ENCODE results near the gene AKR7A3. TPM values are rescaled to one million over a fixed set of nuclear protein-coding genes. Genes with fewer than 3 reads are reported as not detected.

The AKR7A3 gene
- total RNA-seq, 1 experiment from 2014 or later = 0.40 TPM

- intact Hi-C loops (cut with micrococcal nuclease) = loop anchor here (1.0 to 2.0 kb wide), 2 partner anchors 62 to 401 kb away; no protein-coding TSS in a partner anchor
- CTCF ChIA-PET = interaction anchor here (0.6 to 1.3 kb wide), 5 partner anchors 10 to 1268 kb away, joined by 3 to 5 read pairs (median 4); no protein-coding TSS in a partner anchor
- peak; percentile 81 for DNase-seq (ENCODE audit: unreplicated experiment)
- peaks cover 11% of the 10 kb centered on the region for H3K4me1 Mint-ChIP-seq (ENCODE audit: insufficient read depth, unreplicated experiment)
- H3K27me3 Mint-ChIP-seq (ENCODE audit: insufficient read depth, unreplicated experiment) = no peaks in the 10 kb centered on the region
- POLR2A ChIA-PET = interaction anchor here (0.7 to 2.9 kb wide), 19 partner anchors 9 to 1463 kb away, joined by 3 to 24 read pairs (median 3); partner anchors contain the start of genes AKR7A2, SLC66A1 and UBR4
- no peaks in the 10 kb centered on the region for H3K9me3 Mint-ChIP-seq (ENCODE audit: unreplicated experiment)
- H3K27ac Mint-ChIP-seq (ENCODE audit: low read depth, unreplicated experiment) = peak within 1 kb of the TSS; percentile 85
- BruUV-seq (replicated peaks) = TSS peak; percentile 64
- TF ChIP-seq CTCF (IDR thresholded peaks at IDR 0.05; ENCODE audit: unreplicated experiment) = no peak
- peaks cover 16% of the 10 kb centered on the region for H3K36me3 Mint-ChIP-seq (ENCODE audit: insufficient read depth, unreplicated experiment)
- peak within 1 kb of the TSS; percentile 95 for H3K4me3 Mint-ChIP-seq (ENCODE audit: unreplicated experiment)
These were observed 37.0 kb downstream of the AKR7A3 start, which contains the start of the genes EMC1 and MRTO4 for GRCh38 chr1:19251305-19252196. TSS of gene EMC1 (minus strand) at chr1:19251524. CDS start at chr1:19251509, 15 bp downstream. TSS of gene MRTO4 (plus strand) at chr1:19251805. CDS start at chr1:19251836, 31 bp downstream.

- peaks cover 11% of the 10 kb centered on the region for H3K36me3 Mint-ChIP-seq (ENCODE audit: insufficient read depth, unreplicated experiment)
- peak overlapping the region; percentile 85 for H3K27ac Mint-ChIP-seq (ENCODE audit: low read depth, unreplicated experiment)
- TSS peak; percentile 77 for BruUV-seq (replicated peaks)
- CTCF ChIA-PET = interaction anchor here (0.6 to 1.3 kb wide), 7 partner anchors 9 to 424 kb away, joined by 3 to 6 read pairs (median 3); no protein-coding TSS in a partner anchor
- H3K9me3 Mint-ChIP-seq (ENCODE audit: unreplicated experiment) = no peaks in the 10 kb centered on the region
- intact Hi-C loops (cut with micrococcal nuclease) = loop anchor here (2.0 kb wide), 1 partner anchor 402 kb away; no protein-coding TSS in a partner anchor
- no peak for DNase-seq (ENCODE audit: unreplicated experiment)
- TF ChIP-seq CTCF (IDR thresholded peaks at IDR 0.05; ENCODE audit: unreplicated experiment) = no peak
- POLR2A ChIA-PET = interaction anchor here (0.6 to 2.9 kb wide), 15 partner anchors 10 to 395 kb away, joined by 3 to 24 read pairs (median 4); partner anchors contain the start of genes AKR7A2, SLC66A1 and UBR4
- H3K27me3 Mint-ChIP-seq (ENCODE audit: insufficient read depth, unreplicated experiment) = no peaks in the 10 kb centered on the region
- peak overlapping the region; percentile 95 for H3K4me3 Mint-ChIP-seq (ENCODE audit: unreplicated experiment)
- peaks cover 11% of the 10 kb centered on the region for H3K4me1 Mint-ChIP-seq (ENCODE audit: insufficient read depth, unreplicated experiment)
These were observed 37.8 kb downstream of the AKR7A3 start for GRCh38 chr1:19250629-19251304.

- no peaks in the 10 kb centered on the region for H3K4me1 Mint-ChIP-seq (ENCODE audit: insufficient read depth, unreplicated experiment)
- ChIA-PET POLR2A (interaction anchor here (0.6 to 4.0 kb wide), 6 partner anchors 10 to 608 kb away, joined by 3 to 18 read pairs (median 4); partner anchors contain the start of genes EMC1, MRTO4 and UBR4), CTCF (interaction anchor here (0.7 to 1.4 kb wide), 8 partner anchors 10 to 246 kb away, joined by 3 to 5 read pairs (median 3); no protein-coding TSS in a partner anchor)
- DNase-seq (ENCODE audit: unreplicated experiment) = peak; percentile 78
- H3K27me3 Mint-ChIP-seq (ENCODE audit: insufficient read depth, unreplicated experiment) = no peaks in the 10 kb centered on the region
- no peak overlapping the region for H3K4me3 Mint-ChIP-seq (ENCODE audit: unreplicated experiment)
- no peaks in the 10 kb centered on the region for H3K9me3 Mint-ChIP-seq (ENCODE audit: unreplicated experiment)
- intact Hi-C loops (cut with micrococcal nuclease) = loop anchor here (1.0 kb wide), 1 partner anchor 62 kb away; no protein-coding TSS in a partner anchor
- TF ChIP-seq CTCF (IDR thresholded peaks at IDR 0.05; ENCODE audit: unreplicated experiment) = peak; percentile 90
- H3K27ac Mint-ChIP-seq (ENCODE audit: low read depth, unreplicated experiment) = peak overlapping the region; percentile 78
- peaks cover 77% of the 10 kb centered on the region for H3K36me3 Mint-ChIP-seq (ENCODE audit: insufficient read depth, unreplicated experiment)
- no TSS peak for BruUV-seq (replicated peaks)
These were observed 47.7 kb downstream of the AKR7A3 start for GRCh38 chr1:19240673-19241538.

Measured in MCF 10A (cell line).